NK-92 (cell line): ENCODE data around the gene NPY4R2.
"Not testable (repeated sequence)": the region's sequence is repeated elsewhere in the genome, so short reads cannot be mapped to it uniquely, and the experiment has no call there.

Experiments used
- DNase-seq: peaks from one replicate; lab custom pipeline; 2025; ENCODE audit not compliant: unreplicated experiment; lab: John Stamatoyannopoulos, UW

The NPY4R2 gene

GRCh38 chr10:47932824-47933223, 14.4 kb downstream of the NPY4R2 start:
- DNase-seq = not testable (repeated sequence)

DNA sequence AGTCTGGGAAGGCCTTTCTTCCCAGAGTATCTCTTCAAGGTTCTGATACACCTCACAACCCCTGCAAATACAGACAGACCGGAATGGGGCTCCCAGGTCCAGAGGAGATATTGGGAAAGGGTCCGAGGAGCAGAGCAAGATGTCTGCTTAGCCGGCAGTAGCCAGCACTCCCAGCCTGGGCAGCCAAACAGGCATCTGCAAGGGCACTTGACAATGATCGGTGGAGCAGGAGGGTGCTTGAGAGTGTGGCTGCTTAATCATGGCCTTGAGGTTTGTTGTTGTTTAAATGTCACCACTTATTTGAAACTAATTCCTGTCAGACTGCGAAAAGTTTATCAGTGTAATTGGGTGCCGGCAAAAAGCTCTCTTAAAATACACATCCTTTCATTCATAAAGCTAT, 15.0 kb downstream of the NPY4R2 start:
- DNase-seq = not testable (repeated sequence)

GRCh38 chr10:47936772-47937228, 18.3 kb downstream of the NPY4R2 start:
- not testable (repeated sequence) for DNase-seq

DNA sequence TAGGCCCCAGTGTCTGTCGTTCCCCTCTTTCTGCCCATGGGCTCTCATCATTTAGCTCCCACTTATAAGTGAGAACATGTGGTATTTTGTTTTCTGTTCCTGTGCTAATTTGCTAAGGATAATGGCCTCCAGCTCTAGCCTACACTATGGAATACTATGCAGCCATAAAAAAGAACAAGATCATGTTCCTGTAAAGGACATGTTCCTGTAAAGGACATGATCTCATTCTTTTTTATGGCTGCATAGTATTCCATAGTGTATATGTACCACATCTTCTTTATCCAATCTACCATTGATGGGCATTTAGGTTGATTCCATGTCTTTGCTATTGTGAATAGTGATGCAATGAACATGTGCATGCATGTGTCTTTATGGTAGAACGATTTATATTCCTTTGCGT, 19.2 kb downstream of the NPY4R2 start:
- DNase-seq = not testable (repeated sequence)

- not testable (repeated sequence) for DNase-seq
Observed at GRCh38 chr10:47940821-47941220, 22.4 kb downstream of the NPY4R2 start.

DNA sequence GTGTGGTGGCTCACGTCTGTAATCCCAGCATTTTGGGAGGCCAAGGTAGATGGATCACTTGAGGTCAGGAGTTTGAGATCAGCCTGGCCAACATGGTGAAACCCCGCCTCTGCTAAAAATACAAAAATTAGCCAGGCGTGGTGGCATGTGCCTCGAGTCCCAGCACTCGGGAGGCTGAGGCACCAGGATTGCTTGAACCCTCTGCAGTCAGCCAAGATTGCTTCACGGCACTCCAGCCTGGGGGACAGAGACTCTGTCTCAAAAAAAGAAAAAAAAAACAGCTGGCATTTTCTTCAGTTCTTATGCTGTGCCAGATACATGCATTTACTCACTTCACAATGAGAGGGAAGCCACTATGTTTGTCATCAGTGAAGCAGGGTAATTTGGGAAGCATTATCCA, 22.9 kb downstream of the NPY4R2 start:
- not testable (repeated sequence) for DNase-seq

DNA sequence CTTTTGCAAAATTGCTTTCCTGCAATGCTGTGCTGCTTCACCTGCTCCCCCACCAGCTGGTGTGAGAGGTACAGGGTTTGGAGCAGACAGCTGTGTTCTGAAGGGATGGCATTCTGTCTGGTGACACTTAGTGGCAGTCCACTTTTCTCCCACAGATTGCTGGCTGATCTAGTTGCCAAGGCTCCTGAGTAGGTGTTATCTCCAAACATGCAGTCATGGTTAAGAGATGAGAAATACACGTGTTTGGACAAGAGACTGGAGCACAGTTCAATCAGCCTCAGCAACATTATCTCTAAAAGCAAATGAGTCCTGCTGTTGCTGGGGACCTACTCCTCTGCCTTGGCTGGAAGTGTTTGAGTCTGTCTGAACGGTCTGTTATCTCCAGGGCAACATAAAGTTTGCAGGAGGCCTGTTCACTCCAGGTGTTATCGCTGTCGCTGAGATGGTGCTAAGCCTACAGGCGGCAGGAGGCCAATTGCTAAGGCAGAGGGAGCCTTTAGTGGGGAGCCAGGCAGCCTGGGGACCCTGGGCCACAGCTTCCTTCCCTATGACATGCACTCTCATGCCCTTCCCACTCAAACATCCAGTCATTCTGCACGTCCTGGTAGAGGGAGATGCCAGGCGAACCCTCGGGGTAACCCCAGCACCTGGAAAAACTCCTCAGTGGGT, 24.0 kb downstream of the NPY4R2 start:
- DNase-seq = not testable (repeated sequence)

- DNase-seq = not testable (repeated sequence)
Observed at GRCh38 chr10:47943328-47943727, 24.9 kb downstream of the NPY4R2 start.

- not testable (repeated sequence) for DNase-seq
Observed at GRCh38 chr10:47947424-47947823, 29.0 kb downstream of the NPY4R2 start.

GRCh38 chr10:47957158-47957557, 38.7 kb downstream of the NPY4R2 start:
- DNase-seq = not testable (repeated sequence)

DNA sequence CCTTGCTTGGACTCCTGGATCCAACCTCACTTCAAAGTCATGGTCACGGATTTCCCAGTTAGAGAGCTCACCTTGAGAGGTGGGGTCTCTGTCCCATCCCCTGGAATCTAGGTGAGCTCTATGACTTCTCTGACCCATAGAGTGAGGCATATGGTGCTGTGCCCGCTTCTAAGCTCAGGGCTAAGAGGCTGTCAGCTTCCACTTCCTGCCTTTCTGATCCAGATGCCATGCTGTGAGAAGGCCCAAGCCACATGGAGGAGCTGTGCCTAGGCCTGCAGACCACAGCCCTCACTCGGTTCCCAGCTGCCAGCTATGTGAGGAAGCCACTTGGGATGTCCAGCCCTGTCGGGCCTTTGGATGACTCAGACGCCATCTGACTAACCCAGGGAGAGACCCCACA, 41.2 kb downstream of the NPY4R2 start:
- not testable (repeated sequence) for DNase-seq

DNA sequence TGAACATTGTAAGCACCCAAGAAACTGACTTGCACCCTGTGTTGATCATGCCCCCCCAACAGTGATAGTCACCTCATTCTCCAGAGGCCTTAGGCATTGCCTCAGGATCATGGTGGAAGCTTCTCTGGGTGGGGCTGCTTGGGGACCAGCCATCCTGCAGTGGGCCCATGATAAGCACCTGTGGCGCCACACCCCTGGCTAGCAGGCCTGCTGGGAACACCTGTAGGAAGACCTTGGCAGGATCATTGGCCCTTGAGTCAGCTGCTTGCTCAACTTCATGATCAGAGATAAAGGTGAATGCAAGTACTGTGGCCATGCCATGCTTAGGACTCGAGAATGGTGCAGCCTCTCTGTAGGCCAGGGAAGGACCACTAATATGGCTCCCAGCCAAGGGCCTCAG, 42.2 kb downstream of the NPY4R2 start:
- not testable (repeated sequence) for DNase-seq

GRCh38 chr10:47962785-47963184, 44.3 kb downstream of the NPY4R2 start:
- not testable (repeated sequence) for DNase-seq

- not testable (repeated sequence) for DNase-seq
Observed at GRCh38 chr10:47964280-47965063, 46.0 kb downstream of the NPY4R2 start.

- DNase-seq = not testable (repeated sequence)
Observed at GRCh38 chr10:47968988-47969387, 50.5 kb downstream of the NPY4R2 start.

- not testable (repeated sequence) for DNase-seq
Observed at GRCh38 chr10:47970047-47970446, 51.6 kb downstream of the NPY4R2 start.

- not testable (repeated sequence) for DNase-seq
Observed at GRCh38 chr10:47971598-47971997, 53.1 kb downstream of the NPY4R2 start.

DNA sequence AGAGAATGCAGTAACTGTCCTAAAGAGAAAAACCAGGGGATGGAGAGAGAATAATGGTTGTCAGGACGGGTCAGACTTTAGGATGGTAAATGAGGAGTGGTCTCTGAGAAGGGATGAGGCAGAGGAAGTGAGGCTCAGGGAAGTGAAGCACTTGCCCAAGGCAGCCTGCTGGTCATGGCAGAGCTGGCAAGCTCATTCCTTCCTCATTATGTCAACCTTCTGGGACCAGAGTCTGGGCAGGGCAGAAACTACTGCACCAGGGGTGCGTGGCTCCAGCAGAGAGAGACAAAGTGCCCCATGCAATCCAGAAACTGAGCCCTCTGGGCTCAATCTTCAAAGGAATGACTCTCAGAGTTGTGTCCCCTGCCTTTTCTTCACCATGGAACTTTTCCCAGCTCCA, 53.6 kb downstream of the NPY4R2 start:
- DNase-seq = not testable (repeated sequence)
